PFSK-1 (cell line): Measurements from ENCODE around the gene MAP4K4.

ENCODE experiments used
- FOXP2 ChIP-seq: optimal IDR thresholded peaks from 2 replicates; pipeline ENCODE3; 2011; ENCODE audit warnings: borderline replicate concordance, control low read depth, inconsistent platforms; ENCODE audit not compliant: insufficient read depth; ENCODE audit errors: extremely low read length, extremely low read depth
- POLR2AphosphoS5 ChIP-seq: IDR thresholded peaks from 2 replicates; pipeline ENCODE4 v1.6.1; 2012; ENCODE audit warnings: low read depth, mild to moderate bottlenecking, control low read depth, low read length, moderate library complexity
- SIN3A ChIP-seq: IDR thresholded peaks from 2 replicates; pipeline ENCODE4 v1.6.1; 2012; ENCODE audit warnings: mild to moderate bottlenecking, low read length, moderate library complexity, borderline replicate concordance; ENCODE audit not compliant: insufficient read depth
- TAF1 ChIP-seq: IDR thresholded peaks from 2 replicates; pipeline ENCODE4 v1.6.1; 2012; ENCODE audit warnings: low read length, control low read depth, borderline replicate concordance; ENCODE audit not compliant: insufficient read depth
- TF ChIP-seq, protein P1 (sequence below), 2 experiments: IDR thresholded peaks; 2 replicates each; pipeline versions ENCODE4 v1.6.1 to v1.8.0; 2011 to 2012; ENCODE audit warnings: low read depth in 2 of 2, low read length in 2 of 2, control low read depth in 1 of 2, inconsistent platforms in 1 of 2, mild to moderate bottlenecking in 1 of 2, moderate library complexity in 1 of 2; ENCODE audit not compliant: insufficient read depth in 1 of 2

Gene MAP4K4

DNA sequence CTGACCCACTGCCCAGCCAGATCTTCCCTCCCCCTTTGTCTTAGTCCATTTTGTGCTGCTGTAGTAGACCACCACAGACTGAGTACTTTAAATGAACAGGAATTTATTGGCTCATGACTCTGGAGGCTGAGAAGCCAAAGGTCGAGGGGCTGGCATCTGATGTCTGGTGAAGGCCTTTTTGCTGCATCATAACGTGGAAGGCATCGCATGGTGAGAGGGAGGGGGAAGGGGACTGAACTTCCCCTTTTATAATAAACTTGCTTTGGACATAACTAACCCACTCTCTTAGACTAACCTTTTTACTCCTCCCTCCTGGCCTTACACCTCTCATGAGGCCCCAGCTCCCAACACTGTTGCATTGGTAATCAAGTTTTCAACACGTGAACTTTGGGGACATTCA is 83.8 kb downstream of the MAP4K4 start:
- TF ChIP-seq, protein P1, sequence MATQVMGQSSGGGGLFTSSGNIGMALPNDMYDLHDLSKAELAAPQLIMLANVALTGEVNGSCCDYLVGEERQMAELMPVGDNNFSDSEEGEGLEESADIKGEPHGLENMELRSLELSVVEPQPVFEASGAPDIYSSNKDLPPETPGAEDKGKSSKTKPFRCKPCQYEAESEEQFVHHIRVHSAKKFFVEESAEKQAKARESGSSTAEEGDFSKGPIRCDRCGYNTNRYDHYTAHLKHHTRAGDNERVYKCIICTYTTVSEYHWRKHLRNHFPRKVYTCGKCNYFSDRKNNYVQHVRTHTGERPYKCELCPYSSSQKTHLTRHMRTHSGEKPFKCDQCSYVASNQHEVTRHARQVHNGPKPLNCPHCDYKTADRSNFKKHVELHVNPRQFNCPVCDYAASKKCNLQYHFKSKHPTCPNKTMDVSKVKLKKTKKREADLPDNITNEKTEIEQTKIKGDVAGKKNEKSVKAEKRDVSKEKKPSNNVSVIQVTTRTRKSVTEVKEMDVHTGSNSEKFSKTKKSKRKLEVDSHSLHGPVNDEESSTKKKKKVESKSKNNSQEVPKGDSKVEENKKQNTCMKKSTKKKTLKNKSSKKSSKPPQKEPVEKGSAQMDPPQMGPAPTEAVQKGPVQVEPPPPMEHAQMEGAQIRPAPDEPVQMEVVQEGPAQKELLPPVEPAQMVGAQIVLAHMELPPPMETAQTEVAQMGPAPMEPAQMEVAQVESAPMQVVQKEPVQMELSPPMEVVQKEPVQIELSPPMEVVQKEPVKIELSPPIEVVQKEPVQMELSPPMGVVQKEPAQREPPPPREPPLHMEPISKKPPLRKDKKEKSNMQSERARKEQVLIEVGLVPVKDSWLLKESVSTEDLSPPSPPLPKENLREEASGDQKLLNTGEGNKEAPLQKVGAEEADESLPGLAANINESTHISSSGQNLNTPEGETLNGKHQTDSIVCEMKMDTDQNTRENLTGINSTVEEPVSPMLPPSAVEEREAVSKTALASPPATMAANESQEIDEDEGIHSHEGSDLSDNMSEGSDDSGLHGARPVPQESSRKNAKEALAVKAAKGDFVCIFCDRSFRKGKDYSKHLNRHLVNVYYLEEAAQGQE (IDR thresholded peaks at IDR 0.05; ENCODE audit: insufficient read depth in 1 of 2, low read depth in 2 of 2, low read length in 2 of 2): no peak
- TF ChIP-seq POLR2AphosphoS5: no peak
- no peak for TF ChIP-seq TAF1
- TF ChIP-seq FOXP2: no peak
- no peak for TF ChIP-seq SIN3A

DNA sequence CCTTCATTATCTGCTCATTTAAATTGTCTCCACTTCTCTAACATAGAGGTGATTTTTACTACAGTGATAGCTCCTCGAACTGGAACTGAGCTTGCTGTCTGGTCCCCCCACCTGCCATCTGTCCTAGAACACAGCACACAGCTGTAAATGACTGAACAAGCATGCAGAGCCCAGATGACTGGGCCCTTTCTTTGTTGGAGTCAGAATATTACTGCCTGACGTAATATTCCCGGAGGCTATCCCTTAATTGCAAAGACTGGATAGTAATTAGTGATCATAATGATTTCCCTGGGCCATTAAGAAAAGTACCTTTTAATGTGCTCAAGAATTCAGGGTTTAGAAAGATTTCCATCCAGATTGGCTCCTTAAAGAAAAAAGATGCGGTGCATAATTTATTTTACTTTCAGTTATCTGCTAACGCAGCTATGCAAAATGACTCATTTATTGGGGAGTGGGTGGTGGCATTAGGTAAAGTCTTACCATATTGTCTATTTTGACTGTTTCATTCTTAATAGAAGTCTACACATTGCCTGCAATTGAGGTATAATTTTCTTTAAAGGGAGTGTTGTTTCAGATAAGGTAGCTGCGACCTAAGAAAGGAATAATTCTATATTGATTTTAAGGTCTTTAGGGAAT is 84.4 kb downstream of the MAP4K4 start:
- TF ChIP-seq POLR2AphosphoS5 (no peak), SIN3A (no peak), TAF1 (no peak), FOXP2 (no peak)
- TF ChIP-seq, protein P1 (IDR thresholded peaks at IDR 0.05; ENCODE audit: insufficient read depth in 1 of 2, low read depth in 2 of 2, low read length in 2 of 2): no peak

DNA sequence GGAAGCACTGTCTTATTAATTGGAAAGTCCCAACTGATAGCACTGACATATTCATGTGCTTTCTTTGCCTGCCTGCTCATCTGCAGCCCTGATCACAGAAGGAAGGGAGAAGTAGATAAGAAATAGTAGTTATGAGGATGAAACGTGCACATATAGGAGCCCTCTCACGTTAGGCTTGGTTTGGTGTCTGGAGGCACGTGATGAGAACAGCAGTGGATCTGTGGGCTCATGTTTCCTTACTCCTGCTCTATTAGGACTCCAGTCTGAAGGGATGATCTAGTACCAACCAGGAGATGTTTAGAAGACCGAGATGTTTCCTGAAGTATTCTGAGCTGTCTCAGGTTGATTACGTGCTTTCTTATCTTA is 84.9 kb downstream of the MAP4K4 start:
- TF ChIP-seq, protein P1 (IDR thresholded peaks at IDR 0.05; ENCODE audit: insufficient read depth in 1 of 2, low read depth in 2 of 2, low read length in 2 of 2): no peak
- TF ChIP-seq FOXP2 (no peak), SIN3A (no peak), TAF1 (no peak), POLR2AphosphoS5 (no peak)

DNA sequence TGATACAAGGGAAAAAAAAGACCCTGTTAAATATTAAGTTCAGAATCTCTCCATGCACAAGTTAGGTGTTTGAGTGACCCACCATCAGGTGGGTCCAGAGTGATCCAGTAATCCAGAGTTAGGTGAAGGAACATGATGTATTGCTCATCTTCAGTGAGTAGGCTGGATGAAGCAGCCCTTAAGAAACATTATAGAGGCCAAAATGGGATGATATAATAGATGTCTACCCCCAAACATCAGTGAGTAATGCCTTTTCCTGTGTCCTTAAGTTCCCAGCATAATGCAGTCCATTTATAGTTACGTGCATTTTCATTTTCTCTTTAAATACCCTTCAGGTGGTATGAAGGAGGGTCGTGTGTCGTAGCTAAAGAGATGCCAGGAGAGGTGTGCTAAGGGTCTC is 89.6 kb downstream of the MAP4K4 start:
- no peak for TF ChIP-seq SIN3A
- no peak for TF ChIP-seq POLR2AphosphoS5
- no peak for TF ChIP-seq FOXP2
- TF ChIP-seq, protein P1 (IDR thresholded peaks at IDR 0.05; ENCODE audit: insufficient read depth in 1 of 2, low read depth in 2 of 2, low read length in 2 of 2): no peak
- no peak for TF ChIP-seq TAF1

DNA sequence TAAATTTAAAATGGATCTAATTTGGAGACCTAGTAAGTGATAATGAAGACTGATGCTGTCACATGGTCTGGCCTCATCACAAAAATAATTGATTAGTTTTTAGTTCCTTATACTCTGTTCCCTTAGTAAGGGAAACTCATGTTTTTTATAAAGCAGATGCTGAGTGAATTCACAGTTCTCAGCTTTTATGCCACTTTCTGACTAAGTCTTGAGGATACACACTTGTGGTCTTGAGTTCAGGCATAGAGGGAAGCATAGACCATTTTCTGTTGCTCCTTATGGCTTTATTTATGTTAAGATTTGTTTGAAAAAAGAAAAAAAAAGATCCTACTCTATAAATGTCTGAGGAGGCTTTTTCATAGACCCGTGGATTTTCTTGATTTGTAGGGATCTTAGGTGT is 91.1 kb downstream of the MAP4K4 start:
- no peak for TF ChIP-seq FOXP2
- no peak for TF ChIP-seq SIN3A
- TF ChIP-seq, protein P1 (IDR thresholded peaks at IDR 0.05; ENCODE audit: insufficient read depth in 1 of 2, low read depth in 2 of 2, low read length in 2 of 2): no peak
